Measurements from ENCODE around the gene HOXB13. TPM values are rescaled to one million over a fixed set of nuclear protein-coding genes. Genes with fewer than 3 reads are reported as not detected.

Gene HOXB13
- total RNA-seq (2014; rRNA removed; shearing (Covaris generic)) = 3.3 and 3.8 TPM in 2 replicates

- peak; percentile 53 for DNase-seq (ENCODE audit: low spot score)
These were observed at the start of gene HOXB13 for GRCh38 chr17:48728232-48729231. HOXB13 (minus strand) TSS chr17:48728750; CDS start chr17:48728593, 157 bp downstream.

GRCh38 chr17:48776602-48777001 lies 48.1 kb upstream of the HOXB13 start:
- DNase-seq (ENCODE audit: low spot score) = no peak

- DNase-seq (ENCODE audit: low spot score) = no peak
These were observed 44.7 kb upstream of the HOXB13 start for GRCh38 chr17:48773245-48773644.

GRCh38 chr17:48770954-48771353 lies 42.4 kb upstream of the HOXB13 start:
- no peak for DNase-seq (ENCODE audit: low spot score)

GRCh38 chr17:48769009-48769675 lies 40.6 kb upstream of the HOXB13 start:
- DNase-seq (ENCODE audit: low spot score) = no peak

GRCh38 chr17:48767263-48767774 lies 38.8 kb upstream of the HOXB13 start:
- DNase-seq (ENCODE audit: low spot score) = no peak

- DNase-seq (ENCODE audit: low spot score) = no peak
These were observed 32.6 kb upstream of the HOXB13 start for GRCh38 chr17:48761114-48761513.

GRCh38 chr17:48760411-48760810 lies 31.9 kb upstream of the HOXB13 start:
- no peak for DNase-seq (ENCODE audit: low spot score)

GRCh38 chr17:48759288-48759687 lies 30.7 kb upstream of the HOXB13 start:
- no peak for DNase-seq (ENCODE audit: low spot score)

GRCh38 chr17:48757524-48757961 lies 29.0 kb upstream of the HOXB13 start:
- no peak for DNase-seq (ENCODE audit: low spot score)

GRCh38 chr17:48756830-48757251 lies 28.3 kb upstream of the HOXB13 start:
- DNase-seq (ENCODE audit: low spot score) = no peak

GRCh38 chr17:48755356-48755755 lies 26.8 kb upstream of the HOXB13 start:
- DNase-seq (ENCODE audit: low spot score) = no peak

- DNase-seq (ENCODE audit: low spot score) = no peak
These were observed 26.1 kb upstream of the HOXB13 start for GRCh38 chr17:48754500-48755261.

- no peak for DNase-seq (ENCODE audit: low spot score)
These were observed 25.4 kb upstream of the HOXB13 start for GRCh38 chr17:48753794-48754499.

- DNase-seq (ENCODE audit: low spot score) = no peak
These were observed 24.1 kb upstream of the HOXB13 start for GRCh38 chr17:48752399-48753288.

- DNase-seq (ENCODE audit: low spot score) = no peak
These were observed 23.3 kb upstream of the HOXB13 start for GRCh38 chr17:48751733-48752398.

- no peak for DNase-seq (ENCODE audit: low spot score)
These were observed 22.6 kb upstream of the HOXB13 start for GRCh38 chr17:48751172-48751571.

- no peak for DNase-seq (ENCODE audit: low spot score)
These were observed 21.3 kb upstream of the HOXB13 start for GRCh38 chr17:48749621-48750553.

All from H4 (cell line).